PC-9 (cell line): Measurements from ENCODE around the gene FGF14.

Source experiments
- CTCF ChIP-seq: fragments of 200-600 bp; sonication (generic); conservative IDR thresholded peaks from 2 replicates; pipeline ENCODE4 v1.6.1; 2017; ENCODE audit warnings: mixed run types, antibody characterized with exemption, mild to moderate bottlenecking, moderate library complexity
- EZH2 ChIP-seq: fragments of 200-600 bp; sonication (generic); IDR thresholded peaks from 2 replicates; pipeline ENCODE4 v1.8.0; 2017; ENCODE audit warnings: antibody characterized with exemption, low read depth

DNA sequence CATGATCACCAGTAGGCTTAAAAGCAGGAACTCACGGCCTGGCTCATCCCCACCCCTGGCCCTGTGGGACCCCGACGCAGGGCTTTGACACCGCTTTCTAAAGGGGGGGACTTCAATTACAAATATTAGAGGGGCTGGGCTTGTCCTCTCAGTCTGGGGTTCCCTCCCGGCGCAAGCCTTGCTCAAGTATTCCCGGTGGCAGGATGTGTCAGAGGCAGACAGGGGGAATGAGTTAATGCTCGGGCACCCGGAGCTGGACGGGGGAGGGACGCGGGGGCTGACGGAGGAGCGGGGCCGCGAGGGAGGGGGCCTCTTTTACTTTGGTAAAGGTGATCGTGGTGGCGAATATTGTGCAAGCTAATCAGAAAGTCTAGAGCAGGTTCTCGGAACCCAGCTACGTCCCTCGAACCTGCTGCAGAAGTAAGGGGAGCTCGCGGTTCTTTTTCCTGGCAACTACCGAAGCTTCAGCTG is 1.1 kb downstream of the FGF14 start:
- no peak for TF ChIP-seq CTCF
- TF ChIP-seq EZH2: no peak
